Fibroblast of upper back skin (primary cell): ENCODE measurements around the gene ASF1A.
A peak's percentile ranks its signal among the peaks of the same experiment; 100 is the strongest.

ENCODE experiments used
- DNase-seq: peaks from one replicate; pipeline ENCODE4 v3.0.0-alpha.2; 2013

The ASF1A gene

GRCh38 chr6:118917546-118918328 is 23.8 kb downstream of the ASF1A start:
- no peak for DNase-seq

- no peak for DNase-seq
Measured at GRCh38 chr6:118918329-118918725, 24.4 kb downstream of the ASF1A start.

- no peak for DNase-seq
Measured at GRCh38 chr6:118921084-118921483, 27.1 kb downstream of the ASF1A start.

- DNase-seq, result no peak
Measured at GRCh38 chr6:118923035-118923434, 29.1 kb downstream of the ASF1A start.

- no peak for DNase-seq
Measured at GRCh38 chr6:118930680-118931079, 36.7 kb downstream of the ASF1A start.

GRCh38 chr6:118931436-118931835 is 37.5 kb downstream of the ASF1A start:
- DNase-seq, result no peak

- DNase-seq, result no peak
Measured at GRCh38 chr6:118932421-118932820, 38.5 kb downstream of the ASF1A start.

- no peak for DNase-seq
Measured at GRCh38 chr6:118933855-118934460, 40.0 kb downstream of the ASF1A start.

GRCh38 chr6:118934461-118935330 is 40.7 kb downstream of the ASF1A start, which contains the start of gene MCM9:
TSS of gene MCM9 (minus strand) at chr6:118935159. CDS start at chr6:118931723, 3,436 bp downstream.
- peak; percentile 84 for DNase-seq

GRCh38 chr6:118935331-118935668 is 41.3 kb downstream of the ASF1A start:
- DNase-seq, result no peak

GRCh38 chr6:118935978-118936703 is 42.2 kb downstream of the ASF1A start:
- no peak for DNase-seq

GRCh38 chr6:118939683-118940082 is 45.7 kb downstream of the ASF1A start:
- DNase-seq, result no peak

- no peak for DNase-seq
Measured at GRCh38 chr6:118940770-118941169, 46.8 kb downstream of the ASF1A start.

- DNase-seq, result no peak
Measured at GRCh38 chr6:118945217-118945616, 51.3 kb downstream of the ASF1A start.

- no peak for DNase-seq
Measured at GRCh38 chr6:118952683-118953082, 58.7 kb downstream of the ASF1A start.

- no peak for DNase-seq
Measured at GRCh38 chr6:118953391-118953790, 59.4 kb downstream of the ASF1A start.
